OCI-M2 (cell line): ENCODE results near the gene CHMP3.
"Not testable (repeated sequence)": the region's sequence is repeated elsewhere in the genome, so short reads cannot be mapped to it uniquely, and the experiment has no call there.

ENCODE experiments used
- DNase-seq: peaks from one replicate; lab custom pipeline; 2025; ENCODE audit not compliant: unreplicated experiment; lab: John Stamatoyannopoulos, UW

CHMP3 gene

GRCh38 chr2:86549963-86550725 lies 13.1 kb downstream of the CHMP3 start:
- not testable (repeated sequence) for DNase-seq

DNA sequence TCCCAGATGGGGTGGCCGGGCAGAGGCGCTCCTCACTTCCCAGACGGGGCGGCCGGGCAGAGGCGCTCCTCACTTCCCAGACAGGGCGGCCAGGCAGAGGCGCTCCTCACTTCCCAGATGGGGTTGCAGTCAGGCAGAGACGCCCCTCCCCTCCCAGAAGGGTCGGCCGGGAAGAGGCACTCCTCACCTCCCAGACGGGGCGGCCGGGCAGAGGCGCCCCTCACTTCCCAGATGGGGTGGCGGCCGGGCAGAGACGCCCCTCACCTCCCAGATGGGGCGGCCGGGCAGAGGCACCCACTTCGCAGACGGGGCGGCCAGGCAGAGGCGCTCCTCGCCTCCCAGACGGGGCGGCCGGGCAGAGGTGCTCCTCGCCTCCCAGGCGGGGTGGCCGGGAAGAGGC lies 13.8 kb downstream of the CHMP3 start:
- not testable (repeated sequence) for DNase-seq

DNA sequence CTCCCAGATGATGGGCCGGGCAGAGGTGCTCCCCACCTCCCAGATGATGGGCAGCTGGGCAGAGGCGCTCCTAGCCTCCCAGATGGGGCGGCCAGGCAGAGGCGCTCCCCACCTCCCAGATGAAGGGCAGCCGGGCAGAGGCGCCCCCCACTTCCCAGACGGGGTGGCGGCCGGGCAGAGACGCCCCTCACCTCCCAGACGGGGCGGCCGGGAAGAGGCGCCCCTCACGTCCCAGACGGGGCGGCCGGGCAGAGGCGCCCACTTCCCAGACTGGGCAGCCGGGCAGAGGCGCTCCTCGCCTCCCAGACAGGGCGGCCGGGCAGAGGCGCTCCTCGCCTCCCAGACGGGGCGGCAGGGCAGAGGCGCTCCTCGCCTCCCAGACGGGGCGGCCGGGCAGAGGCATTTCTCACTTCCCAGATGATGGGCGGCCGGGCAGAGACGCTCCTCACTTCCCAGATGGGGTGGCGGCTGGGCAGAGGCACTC lies 14.3 kb downstream of the CHMP3 start:
- not testable (repeated sequence) for DNase-seq

- not testable (repeated sequence) for DNase-seq
These were observed 14.9 kb downstream of the CHMP3 start for GRCh38 chr2:86548165-86548912.

DNA sequence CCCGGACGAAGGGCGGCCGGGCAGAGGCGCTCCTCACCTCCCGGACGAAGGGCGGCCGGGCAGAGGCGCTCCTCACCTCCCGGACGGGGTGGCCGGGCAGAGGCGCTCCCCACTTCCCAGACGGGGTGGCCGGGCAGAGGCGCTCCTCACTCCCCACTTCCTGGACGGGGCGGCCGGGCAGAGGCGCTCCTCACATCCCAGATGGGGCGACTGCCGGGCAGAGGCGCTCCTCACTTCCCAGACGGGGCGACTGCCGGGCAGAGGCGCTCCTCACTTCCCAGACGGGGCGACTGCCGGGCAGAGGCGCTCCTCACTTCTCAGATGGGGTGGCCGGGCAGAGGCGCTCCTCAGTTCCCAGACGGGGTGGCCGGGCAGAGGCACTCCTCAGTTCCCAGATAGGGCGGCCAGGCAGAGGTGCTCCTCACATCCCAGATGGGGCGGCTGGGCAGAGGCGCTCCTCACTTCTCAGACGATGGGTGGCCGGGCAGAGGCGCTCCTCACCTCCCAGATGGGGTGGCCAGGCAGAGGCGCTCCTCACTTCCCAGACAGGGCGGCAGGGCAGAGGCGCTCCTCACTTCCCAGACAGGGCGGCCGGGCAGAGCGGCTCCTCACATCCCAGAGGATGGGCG lies 17.8 kb downstream of the CHMP3 start:
- DNase-seq: not testable (repeated sequence)

DNA sequence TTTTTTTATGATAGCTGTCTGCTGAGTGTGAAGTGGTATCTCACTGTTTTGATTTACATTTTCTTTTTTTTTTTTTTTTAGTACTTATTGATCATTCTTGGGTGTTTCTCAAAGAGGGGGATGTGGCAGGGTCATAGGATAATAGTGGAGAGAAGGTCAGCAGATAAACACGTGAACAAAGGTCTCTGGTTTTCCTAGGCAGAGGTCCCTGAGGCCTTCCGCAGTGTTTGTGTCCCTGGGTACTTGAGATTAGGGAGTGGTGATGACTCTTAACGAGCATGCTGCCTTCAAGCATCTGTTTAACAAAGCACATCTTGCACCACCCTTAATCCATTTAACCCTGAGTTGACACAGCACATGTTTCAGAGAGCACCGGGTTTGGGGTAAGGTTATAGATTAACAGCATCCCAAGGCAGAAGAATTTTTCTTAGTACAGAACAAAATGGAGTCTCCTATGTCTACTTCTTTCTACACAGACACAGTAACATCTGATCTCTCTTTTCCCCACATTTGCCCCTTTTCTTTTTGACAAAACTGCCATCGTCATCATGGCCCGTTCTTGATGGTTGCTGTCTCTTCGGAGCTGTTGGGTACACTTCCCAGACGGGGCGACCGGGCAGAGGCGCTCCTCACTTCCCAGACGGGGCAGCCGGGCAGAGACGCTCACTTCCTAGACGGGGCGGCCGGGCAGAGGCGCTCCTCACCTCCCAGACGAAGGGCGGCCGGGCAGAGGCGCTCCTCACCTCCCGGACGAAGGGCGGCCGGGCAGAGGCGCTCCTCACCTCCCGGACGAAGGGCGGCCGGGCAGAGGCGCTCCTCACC lies 18.8 kb downstream of the CHMP3 start:
- DNase-seq: not testable (repeated sequence)

- no peak for DNase-seq
These were observed 19.4 kb downstream of the CHMP3 start for GRCh38 chr2:86543793-86544192.

- DNase-seq: no peak
These were observed 19.9 kb downstream of the CHMP3 start for GRCh38 chr2:86543335-86543734.

DNA sequence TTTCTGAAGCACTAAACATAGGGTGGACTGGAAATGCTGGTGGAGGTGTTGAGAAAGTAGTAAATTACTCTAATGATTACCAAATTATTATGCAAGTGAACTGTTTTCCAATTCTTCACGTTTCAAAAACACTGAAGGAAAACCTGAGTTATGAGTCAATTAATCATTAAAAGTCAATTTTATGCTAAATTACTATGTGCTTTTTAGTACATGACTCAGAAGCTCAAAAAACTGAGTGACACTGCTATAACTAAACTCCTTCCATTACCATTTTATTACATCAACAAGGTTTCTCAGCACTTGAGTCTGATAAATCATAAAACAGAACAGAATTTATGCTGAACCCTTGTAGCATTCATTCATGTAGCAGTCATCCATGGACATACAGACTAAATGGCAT lies 20.4 kb downstream of the CHMP3 start:
- no peak for DNase-seq

GRCh38 chr2:86541334-86541733 lies 21.9 kb downstream of the CHMP3 start:
- no peak for DNase-seq

DNA sequence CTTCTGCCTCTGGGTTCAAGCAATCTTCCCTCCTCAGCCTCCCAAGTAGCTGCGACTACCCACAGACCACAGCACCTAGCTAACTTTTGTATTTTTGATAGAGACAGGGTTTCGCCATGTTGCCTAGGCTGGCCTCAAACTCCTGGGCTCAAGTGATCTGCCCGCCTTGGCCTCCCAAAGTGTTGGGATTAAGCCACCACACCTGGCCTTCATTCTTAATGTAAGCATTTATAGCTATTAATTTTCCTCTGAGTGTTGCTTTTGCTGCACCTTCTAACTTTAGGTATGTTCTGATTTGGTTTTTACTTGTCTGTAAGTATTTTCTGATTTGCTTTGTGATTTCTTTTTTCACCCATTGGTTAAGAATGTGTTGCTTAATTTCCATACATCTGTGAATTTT lies 29.7 kb downstream of the CHMP3 start:
- no peak for DNase-seq

DNA sequence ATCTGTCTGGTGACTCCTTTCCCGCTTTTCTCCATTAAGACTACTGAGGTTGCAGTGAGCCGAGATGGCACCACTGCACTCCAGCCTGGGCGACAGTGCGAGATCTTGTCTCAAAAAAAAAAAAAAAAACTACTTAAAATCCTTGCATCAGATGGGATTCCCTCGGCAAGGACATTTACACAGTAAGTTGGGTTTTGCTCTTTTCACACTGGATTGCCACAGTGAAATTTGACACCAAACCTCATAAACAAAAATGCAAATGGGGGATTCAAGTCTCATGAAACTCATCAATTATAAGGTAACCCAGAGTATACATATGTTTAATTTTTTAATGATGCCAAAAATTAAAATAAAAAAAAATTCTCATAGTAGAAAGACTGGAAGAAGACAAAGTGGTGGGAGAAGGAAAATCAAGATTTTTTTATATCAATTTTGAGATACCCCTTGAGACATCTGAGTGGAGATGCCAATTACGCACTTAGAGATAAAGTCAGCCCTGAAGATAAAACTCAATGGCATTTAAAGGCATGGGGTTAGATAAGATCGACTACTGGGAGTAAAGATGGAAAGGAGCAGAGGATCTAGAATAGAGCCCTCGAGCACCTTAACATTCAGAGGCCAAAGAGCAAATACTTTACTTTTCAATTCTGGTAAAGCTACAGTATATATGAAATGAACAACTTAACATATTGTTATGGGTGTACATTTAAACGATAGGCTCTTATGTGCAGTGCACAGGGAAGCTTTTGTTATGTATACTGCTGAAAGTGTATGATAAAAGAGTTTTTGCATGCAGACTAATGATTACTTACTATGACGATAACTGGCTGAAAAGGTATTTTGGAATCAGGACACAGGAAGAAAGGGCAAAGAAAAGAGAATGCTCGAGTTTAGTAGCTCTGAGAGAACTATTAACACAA lies 37.6 kb downstream of the CHMP3 start:
- DNase-seq: no peak

DNA sequence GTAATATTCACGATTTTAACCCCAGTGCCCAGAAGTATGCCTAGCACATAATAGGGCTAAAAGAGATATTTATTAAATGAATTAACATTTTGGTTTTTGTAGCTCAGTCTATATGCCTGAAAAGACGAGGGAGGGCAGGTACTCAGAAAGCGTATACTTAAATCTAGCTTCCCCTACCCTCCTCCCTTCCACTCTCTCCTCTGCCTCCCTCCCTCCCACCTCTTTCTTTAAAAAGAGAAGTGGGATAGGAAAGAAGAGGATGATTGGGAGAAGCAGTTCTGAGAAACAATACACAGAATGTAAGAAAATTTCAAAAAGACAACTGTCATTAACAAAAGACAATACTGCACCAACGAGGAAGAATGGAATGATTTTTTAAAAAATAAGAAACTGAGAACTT lies 39.8 kb downstream of the CHMP3 start:
- DNase-seq: no peak

GRCh38 chr2:86522711-86523110 lies 40.5 kb downstream of the CHMP3 start:
- no peak for DNase-seq

- DNase-seq: no peak
These were observed 41.3 kb downstream of the CHMP3 start for GRCh38 chr2:86521922-86522321.

GRCh38 chr2:86520153-86520552 lies 43.1 kb downstream of the CHMP3 start:
- no peak for DNase-seq

- DNase-seq: no peak
These were observed 43.9 kb downstream of the CHMP3 start for GRCh38 chr2:86519349-86519748.

- no peak for DNase-seq
These were observed 44.8 kb downstream of the CHMP3 start for GRCh38 chr2:86518481-86518880.

DNA sequence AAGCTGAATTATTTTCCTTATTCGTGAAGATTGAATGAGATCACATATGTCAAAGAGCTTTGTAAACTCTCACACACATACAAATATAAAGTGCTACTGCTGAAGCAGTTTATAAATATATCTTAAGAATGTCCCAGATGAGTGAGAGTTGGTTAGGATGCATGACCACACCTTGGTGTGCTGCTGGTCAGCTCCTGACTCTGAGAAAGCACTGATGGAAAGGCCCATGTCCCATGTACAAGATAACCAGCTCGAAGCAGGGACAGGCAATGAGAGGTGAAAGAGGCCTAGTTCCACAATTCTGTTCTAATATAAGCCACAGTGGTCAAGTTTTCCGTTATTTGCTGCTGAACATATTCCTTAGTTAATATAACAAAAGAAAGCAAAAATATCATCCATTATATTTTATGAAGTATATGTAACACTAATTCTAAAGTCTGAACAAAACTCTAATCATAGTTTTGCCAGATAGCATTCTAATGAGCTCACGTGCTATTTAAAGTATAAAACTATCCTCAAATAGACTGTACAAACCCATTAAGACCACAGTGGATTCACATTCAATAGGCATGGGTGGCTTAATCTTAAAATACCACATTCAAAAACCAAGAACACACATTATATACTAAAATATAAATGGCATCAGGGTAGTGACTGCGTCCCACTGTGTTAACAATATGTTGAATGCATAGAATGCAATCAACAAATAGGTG lies 49.1 kb downstream of the CHMP3 start:
- DNase-seq: no peak
